Measurements from ENCODE around the gene HOXD4.

The HOXD4 gene

GRCh38 chr2:176114120-176114929, 37.0 kb upstream of the HOXD4 start:
- DNase-seq (ENCODE audit: low spot score), result no peak

DNA sequence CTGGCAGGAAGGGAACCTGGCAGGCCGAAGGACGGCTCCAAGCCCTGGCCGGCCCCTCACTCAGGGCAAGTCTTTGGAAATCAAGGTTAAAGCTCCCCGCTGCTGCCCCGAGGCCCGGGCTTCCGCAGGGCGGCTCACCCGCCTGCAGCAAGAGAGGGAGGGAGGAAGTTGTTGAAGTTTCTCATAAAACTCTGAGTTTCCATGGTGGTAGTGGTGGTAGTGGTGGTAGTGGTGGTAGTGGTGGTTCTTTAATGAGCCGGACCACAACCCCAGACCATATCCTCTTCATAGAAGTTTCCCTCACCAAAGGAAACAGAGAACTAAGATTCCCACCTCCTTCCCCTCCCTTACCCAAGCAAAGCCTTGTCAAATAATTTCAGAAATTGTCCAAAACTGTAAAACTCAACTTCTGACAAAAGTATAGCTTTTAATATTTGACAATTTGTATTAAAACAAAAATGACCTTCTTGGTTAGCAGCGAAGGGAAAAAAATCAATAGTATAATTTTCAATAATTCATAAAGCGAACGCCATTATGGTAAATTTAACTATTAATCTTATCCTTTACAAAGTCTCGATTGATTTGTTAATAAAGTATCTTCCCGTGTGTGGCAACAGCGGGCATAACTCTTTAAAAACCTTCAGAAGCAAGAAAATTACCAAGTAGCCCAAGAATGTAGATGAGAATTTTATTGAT, 36.3 kb upstream of the HOXD4 start:
- no peak for DNase-seq (ENCODE audit: low spot score)

DNA sequence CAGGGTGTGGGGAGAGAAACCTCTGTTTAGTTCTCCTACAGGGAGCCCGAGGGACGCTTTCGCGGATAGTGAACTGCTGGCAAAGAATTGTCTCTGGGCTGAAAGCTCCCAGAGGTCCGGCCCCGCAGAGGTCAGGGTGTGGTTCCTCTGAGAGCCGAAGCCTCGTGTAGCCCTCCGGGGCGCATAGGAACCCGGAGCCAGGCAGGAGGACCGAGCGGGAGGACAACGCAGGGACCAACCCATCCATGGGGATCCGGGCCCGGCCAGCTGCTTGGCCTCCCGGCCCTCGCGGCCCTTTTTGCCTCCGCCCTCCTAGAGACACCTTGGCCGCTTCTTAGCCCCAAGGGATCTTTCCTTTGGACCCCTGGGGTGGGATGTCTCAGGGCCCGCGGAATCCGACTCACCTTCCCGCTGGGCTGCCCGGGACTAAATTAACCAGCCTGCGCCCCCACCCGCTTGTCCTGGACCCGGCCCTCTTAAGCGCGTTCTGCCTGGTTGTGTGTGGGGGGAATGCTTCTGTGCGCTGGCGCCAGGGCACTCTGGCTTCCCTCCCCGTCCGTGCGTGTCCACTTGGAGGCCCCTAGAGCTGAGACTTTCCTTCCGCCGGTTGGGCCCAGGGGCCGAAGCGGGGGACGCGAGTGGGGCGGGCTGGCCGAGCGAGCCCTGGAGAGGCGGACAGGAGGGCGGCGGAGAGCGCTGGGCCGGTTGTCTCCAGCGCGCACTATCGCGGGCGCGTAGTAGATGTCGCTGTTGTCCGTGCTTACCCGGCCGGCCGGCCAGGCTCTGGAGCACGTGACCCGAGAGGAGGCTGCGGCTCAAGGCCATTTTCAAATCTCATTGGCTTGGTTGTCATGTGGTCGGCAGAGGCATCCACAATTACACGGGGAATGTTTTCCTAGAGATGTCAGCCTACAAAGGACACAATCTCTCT, 35.2 kb upstream of the HOXD4 start, which contains the start of gene HOXD10:
HOXD10 (plus strand) TSS at position 896 of the 931 bp plus-strand sequence. CDS start 56 bp downstream, outside the sequence.
- DNase-seq (ENCODE audit: low spot score), result no peak

GRCh38 chr2:176117162-176117822, 34.1 kb upstream of the HOXD4 start:
- no peak for DNase-seq (ENCODE audit: low spot score)

- no peak for DNase-seq (ENCODE audit: low spot score)
Observed at GRCh38 chr2:176117823-176118371, 33.5 kb upstream of the HOXD4 start.

- DNase-seq (ENCODE audit: low spot score), result no peak
Observed at GRCh38 chr2:176118601-176119339, 32.6 kb upstream of the HOXD4 start.

DNA sequence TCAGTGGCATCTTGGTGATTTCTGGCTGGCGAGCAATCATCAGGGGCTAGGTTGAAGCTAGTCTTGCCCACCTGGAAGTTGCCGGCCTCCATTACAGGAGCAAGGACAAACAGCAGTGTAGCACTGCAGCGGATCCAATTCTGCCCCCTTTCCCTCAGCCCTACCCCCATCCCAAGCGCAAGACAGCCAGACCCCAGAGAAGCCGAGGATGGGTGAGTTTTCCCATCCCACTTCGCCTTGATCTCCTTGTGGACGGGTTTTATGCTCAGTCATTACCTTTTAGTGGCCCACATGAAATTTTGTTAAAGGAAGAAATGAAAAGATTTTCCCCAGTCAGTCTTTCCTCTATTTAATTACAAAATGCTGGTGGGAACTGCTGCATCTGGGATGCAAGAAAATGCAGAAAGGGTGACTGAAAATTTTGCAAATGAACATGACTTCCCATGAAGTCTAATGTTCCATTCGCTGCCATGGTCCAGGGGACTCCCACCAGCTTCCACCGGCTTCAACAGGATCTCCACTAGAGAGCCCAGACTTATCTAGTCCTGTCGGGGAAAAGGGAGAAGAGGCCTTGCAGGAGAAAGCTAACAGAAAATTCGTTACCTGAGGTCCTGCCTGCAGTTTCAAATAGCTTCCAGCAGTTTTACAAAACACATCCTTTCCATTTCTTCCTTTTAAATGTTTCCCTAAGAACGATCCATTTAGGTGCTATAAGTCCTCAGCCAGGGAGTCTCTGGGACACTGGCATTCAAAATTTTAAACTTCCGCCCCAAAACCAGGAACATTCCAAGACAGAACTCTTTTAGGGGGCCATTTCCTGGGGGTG, 30.8 kb upstream of the HOXD4 start:
- DNase-seq (ENCODE audit: low spot score), result no peak

DNA sequence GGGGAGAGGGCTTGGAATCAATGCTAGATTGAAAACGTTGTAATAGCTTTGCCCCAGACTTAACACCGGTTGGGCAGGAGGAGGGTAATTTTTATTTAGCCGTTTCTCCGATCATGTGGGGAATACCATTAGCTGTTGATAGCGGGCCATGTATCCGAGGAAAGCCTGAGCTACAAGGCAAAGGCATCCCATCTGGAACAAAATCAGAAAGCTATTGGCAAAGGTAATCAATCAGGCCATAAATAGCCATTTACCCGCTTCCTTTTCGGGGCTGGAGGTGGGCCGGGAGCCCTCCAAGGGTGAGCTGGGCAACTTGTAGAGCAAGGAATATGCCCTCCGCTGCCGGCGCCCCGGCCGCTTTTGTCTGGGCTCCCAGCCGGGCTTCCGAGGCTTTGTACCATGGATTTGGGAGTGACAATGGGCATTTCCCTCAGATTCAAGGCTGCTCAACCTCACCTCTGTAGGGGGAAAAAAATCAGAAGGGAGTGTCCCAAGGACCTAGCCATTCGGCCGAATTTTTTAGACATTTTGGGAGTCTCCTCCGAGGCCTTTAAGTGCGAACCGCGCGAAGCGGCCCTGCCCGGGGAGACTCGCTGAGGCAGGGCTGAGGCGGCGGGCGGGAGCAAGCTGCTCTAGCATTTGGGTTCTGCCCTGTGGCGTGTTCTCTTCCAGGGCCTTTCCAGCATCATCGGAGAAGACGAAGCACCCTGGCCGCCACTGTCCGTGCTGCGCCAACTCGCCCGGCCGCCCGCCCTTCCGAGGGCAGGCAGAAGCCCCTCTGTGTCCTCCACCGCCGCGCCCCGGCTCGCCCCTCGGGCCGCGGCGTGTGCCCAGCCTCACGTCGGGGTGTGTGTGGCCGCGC, 29.9 kb upstream of the HOXD4 start:
- DNase-seq (ENCODE audit: low spot score), result no peak

- no peak for DNase-seq (ENCODE audit: low spot score)
Observed at GRCh38 chr2:176122052-176122682, 29.2 kb upstream of the HOXD4 start.

DNA sequence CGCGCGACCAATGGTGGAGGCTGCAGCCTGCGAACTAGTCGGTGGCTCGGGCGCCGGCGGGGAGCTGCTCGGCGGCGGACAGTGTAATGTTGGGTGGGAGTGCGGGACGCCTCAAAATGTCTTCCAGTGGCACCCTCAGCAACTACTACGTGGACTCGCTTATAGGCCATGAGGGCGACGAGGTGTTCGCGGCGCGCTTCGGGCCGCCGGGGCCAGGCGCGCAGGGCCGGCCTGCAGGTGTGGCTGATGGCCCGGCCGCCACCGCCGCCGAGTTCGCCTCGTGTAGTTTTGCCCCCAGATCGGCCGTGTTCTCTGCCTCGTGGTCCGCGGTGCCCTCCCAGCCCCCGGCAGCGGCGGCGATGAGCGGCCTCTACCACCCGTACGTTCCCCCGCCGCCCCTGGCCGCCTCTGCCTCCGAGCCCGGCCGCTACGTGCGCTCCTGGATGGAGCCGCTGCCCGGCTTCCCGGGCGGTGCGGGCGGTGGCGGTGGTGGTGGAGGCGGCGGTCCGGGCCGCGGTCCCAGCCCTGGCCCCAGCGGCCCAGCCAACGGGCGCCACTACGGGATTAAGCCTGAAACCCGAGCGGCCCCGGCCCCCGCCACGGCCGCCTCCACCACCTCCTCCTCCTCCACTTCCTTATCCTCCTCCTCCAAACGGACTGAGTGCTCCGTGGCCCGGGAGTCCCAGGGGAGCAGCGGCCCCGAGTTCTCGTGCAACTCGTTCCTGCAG, 28.5 kb upstream of the HOXD4 start, which contains the start of gene HOXD9:
HOXD9 (plus strand) TSS at position 37 of the 728 bp plus-strand sequence; CDS start at position 87, 50 bp downstream.
- DNase-seq (ENCODE audit: low spot score), result no peak

- DNase-seq (ENCODE audit: low spot score), result no peak
Observed at GRCh38 chr2:176123411-176124109, 27.8 kb upstream of the HOXD4 start.

DNA sequence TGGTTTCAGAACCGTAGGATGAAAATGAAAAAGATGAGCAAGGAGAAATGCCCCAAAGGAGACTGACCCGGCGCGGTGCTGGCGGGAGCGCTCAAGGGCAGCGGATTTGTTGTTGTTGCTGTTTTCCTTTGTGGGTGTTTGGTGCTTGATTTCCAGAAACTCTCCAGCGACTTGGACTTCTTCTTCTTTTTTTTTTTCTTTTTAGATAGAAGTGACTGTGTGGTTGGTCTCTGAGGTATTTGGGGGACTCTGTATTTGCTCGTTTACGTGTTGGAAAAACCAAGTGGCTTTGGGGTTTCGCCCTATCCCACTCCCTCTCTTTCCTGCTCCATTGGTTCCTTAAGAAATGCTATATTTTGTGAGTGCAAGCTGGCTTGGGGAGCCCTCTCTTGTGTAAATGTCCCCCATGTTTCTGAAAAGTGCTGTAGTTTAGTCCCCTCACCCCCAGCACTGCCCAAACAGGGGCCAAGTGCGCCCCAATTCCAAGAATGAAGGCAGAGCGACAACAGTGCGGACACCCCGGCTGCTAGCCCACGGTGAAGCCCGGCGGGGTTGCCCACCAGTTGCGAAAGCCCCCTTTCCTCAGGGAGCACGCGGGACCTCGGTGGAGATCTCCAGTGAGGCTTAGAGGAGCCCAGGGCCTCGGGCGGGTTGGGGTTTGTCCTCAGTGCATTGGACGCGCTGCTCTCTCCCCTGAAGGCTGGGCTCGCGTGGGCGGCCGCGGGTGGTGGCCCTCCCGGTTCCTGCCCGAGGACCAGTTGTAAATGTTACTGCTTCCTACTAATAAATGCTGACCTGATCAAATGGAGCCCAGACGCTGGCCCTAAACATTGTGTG, 27.0 kb upstream of the HOXD4 start:
- DNase-seq (ENCODE audit: low spot score), result no peak

GRCh38 chr2:176124947-176125771, 26.2 kb upstream of the HOXD4 start:
- no peak for DNase-seq (ENCODE audit: low spot score)

GRCh38 chr2:176125772-176126054, 25.6 kb upstream of the HOXD4 start:
- DNase-seq (ENCODE audit: low spot score), result no peak
